HCT116 (cell line): ENCODE results near the gene TMEM44. TPM values are rescaled to one million over a fixed set of nuclear protein-coding genes. Genes with fewer than 3 reads are reported as not detected.

Experiments used
- ATAC-seq: fragments of 200-7000 bp; cut with Tn5 transposase; 2 replicates; pipeline ENCODE4 v1.9.1; 2020; ENCODE audit warnings: mild to moderate bottlenecking, moderate library complexity
- BruUV-seq: library from RNA; stranded (reverse); fragments of 400-500 nt; replicated peaks from 2 replicates; lab custom pipeline; 2021; lab: Mats Ljungman, UMichigan
- CTCF ChIA-PET: fragments of 300-600 bp; sonication (Branson Sonifier 250); formaldehyde crosslinking; loops from one replicate; lab custom pipeline; 2021; ENCODE audit warnings: antibody characterized with exemption; lab: Charles Lee
- POLR2A ChIA-PET: fragments of 300-600, 350-600 bp; sonication (Branson Sonifier 250); formaldehyde crosslinking; loops from one replicate; lab custom pipeline; 2021; ENCODE audit warnings: antibody characterized with exemption; lab: Charles Lee
- RAD21 ChIA-PET, 2 experiments: fragments of 300-600 bp; sonication (Branson Sonifier 250); formaldehyde crosslinking; loops; one replicate each; lab custom pipeline; 2023; ENCODE audit warnings: low total read pairs in 2 of 2; ENCODE audit not compliant: uncharacterized antibody in 2 of 2, unreplicated experiment in 2 of 2, low non-redundant PET in 1 of 2; lab: Charles Lee
- DNase-seq: peaks from one replicate; pipeline ENCODE4 v3.0.0-alpha.2; 2010; ENCODE audit warnings: low read depth, low spot score
- H2AFZ ChIP-seq: fragments of 200-600 bp; shearing (Covaris generic), sonication (generic); 2 replicates; pipeline ENCODE4 v1.6.1; 2017; ENCODE audit warnings: low read depth, mixed run types, mixed read lengths, antibody characterized with exemption, low read length; ENCODE audit not compliant: poor library complexity, severe bottlenecking
- H3K27ac ChIP-seq: 2 replicates; pipeline ENCODE4 v1.5.1; 2012; ENCODE audit warnings: low read depth, low read length
- H3K27me3 ChIP-seq: fragments of 200-600 bp; sonication (generic); 2 replicates; pipeline ENCODE4 v1.6.1; 2016; ENCODE audit warnings: mixed run types, low read length, mixed read lengths; ENCODE audit not compliant: insufficient read depth
- H3K36me3 ChIP-seq, 2 experiments: fragments of 200-500 bp in 1 of 2; fragments of 200-600 bp in 1 of 2; sonication (Bioruptor generic) in 1 of 2; sonication (generic) in 1 of 2; 2 replicates each; pipeline versions ENCODE4 v1.5.1 to v1.6.1; 2014 to 2016; ENCODE audit warnings: low read length in 2 of 2, inconsistent platforms in 1 of 2, mixed read lengths in 1 of 2, mixed run types in 1 of 2; ENCODE audit not compliant: insufficient read depth in 2 of 2, control insufficient read depth in 1 of 2
- H3K4me1 ChIP-seq, 2 experiments: fragments of 200-600 bp in 1 of 2; sonication (generic) in 1 of 2; 2 replicates each; pipeline versions ENCODE4 v1.5.1 to v1.6.1; 2012 to 2017; ENCODE audit warnings: low read length in 2 of 2, inconsistent platforms in 1 of 2, mild to moderate bottlenecking in 1 of 2, mixed read lengths in 1 of 2, mixed run types in 1 of 2, moderate library complexity in 1 of 2; ENCODE audit not compliant: insufficient read depth in 2 of 2, control insufficient read depth in 1 of 2
- H3K4me2 ChIP-seq: fragments of 200-600 bp; sonication (generic); 2 replicates; pipeline ENCODE4 v1.6.1; 2017; ENCODE audit warnings: mixed run types, low read length, mixed read lengths
- H3K4me3 ChIP-seq, 2 experiments: fragments of 200-600 bp in 1 of 2; sonication (generic) in 1 of 2; replicated peaks in 1 of 2; 2 replicates each; pipeline ENCODE4 v1.5.1; 2011 to 2016; ENCODE audit warnings: low read length in 2 of 2, control low read depth in 1 of 2, low read depth in 1 of 2, mild to moderate bottlenecking in 1 of 2, mixed read lengths in 1 of 2, mixed run types in 1 of 2
- H3K79me2 ChIP-seq: fragments of 200-600 bp; sonication (generic); 2 replicates; pipeline ENCODE4 v1.6.1; 2017; ENCODE audit warnings: mild to moderate bottlenecking, mixed run types, low read length, moderate library complexity, mixed read lengths; ENCODE audit not compliant: insufficient read depth
- H3K9ac ChIP-seq: fragments of 200-600 bp; sonication (generic); 2 replicates; pipeline ENCODE4 v1.6.1; 2016; ENCODE audit warnings: low read length, mixed read lengths
- H3K9me2 ChIP-seq: fragments of 200-600 bp; sonication (generic), shearing (Covaris generic); 2 replicates; pipeline ENCODE4 v1.6.1; 2017; ENCODE audit warnings: mixed run types, mild to moderate bottlenecking, moderate library complexity; ENCODE audit not compliant: insufficient read depth
- H3K9me3 ChIP-seq, 2 experiments: fragments of 200-500 bp in 1 of 2; fragments of 200-600 bp in 1 of 2; sonication (Bioruptor generic) in 1 of 2; sonication (generic) in 1 of 2; 2 replicates each; pipeline ENCODE4 v1.6.1; 2014 to 2017; ENCODE audit warnings: low read length in 2 of 2, mixed read lengths in 2 of 2, inconsistent platforms in 1 of 2, low read depth in 1 of 2, mild to moderate bottlenecking in 1 of 2, mixed run types in 1 of 2, moderate library complexity in 1 of 2; ENCODE audit not compliant: control insufficient read depth in 1 of 2, insufficient read depth in 1 of 2
- H4K20me1 ChIP-seq: fragments of 200-600 bp; sonication (generic), shearing (Covaris generic); 2 replicates; pipeline ENCODE4 v1.6.1; 2017; ENCODE audit warnings: mixed run types, mild to moderate bottlenecking, moderate library complexity; ENCODE audit not compliant: insufficient read depth
- EZH2 ChIP-seq: fragments of 200-600 bp; sonication (generic); IDR thresholded peaks from 2 replicates; pipeline ENCODE4 v1.6.1; 2017; ENCODE audit warnings: antibody characterized with exemption, mixed run types
- EZH2phosphoT487 ChIP-seq: fragments of 200-600 bp; IDR thresholded peaks from 2 replicates; pipeline ENCODE4 v1.6.1; 2018; ENCODE audit warnings: antibody characterized with exemption, borderline replicate concordance
- ZFX ChIP-seq: fragments of 450-650 bp; IDR thresholded peaks from 2 replicates; pipeline ENCODE4 v1.6.1; 2017
- ZNF274 ChIP-seq: fragments of 200-500 bp; sonication (Bioruptor generic); IDR thresholded peaks from 2 replicates; pipeline ENCODE4 v1.6.1; 2014; ENCODE audit warnings: mild to moderate bottlenecking, low read depth, low read length, inconsistent platforms
- intact Hi-C: fragments of 100-400 bp; cut with micrococcal nuclease; formaldehyde crosslinking; loops from 2 replicates; pipeline ENCODE4 v1.10.0; 2022
- total RNA-seq: library from RNA; stranded (reverse); gene quantifications from one replicate; pipeline ENCODE4 v1.2.1, GENCODE V29; 2021; ENCODE audit not compliant: unreplicated experiment
- TF ChIP-seq, protein P1 (sequence below): IDR thresholded peaks from 2 replicates; pipeline ENCODE4 v1.6.1; 2012
- TF ChIP-seq, protein P2 (sequence below): IDR thresholded peaks from 2 replicates; pipeline ENCODE4 v1.6.1; 2012
- TF ChIP-seq, protein P3 (sequence below), 3 experiments: fragments of 200-600 bp in 1 of 3; sonication (generic) in 1 of 3; IDR thresholded peaks in 2 of 3; conservative IDR thresholded peaks in 1 of 3; 2 replicates each; pipeline ENCODE4 v1.5.1; 2012 to 2017; ENCODE audit warnings: low read depth in 2 of 3, low read length in 2 of 3, antibody characterized with exemption in 1 of 3, borderline replicate concordance in 1 of 3, control low read depth in 1 of 3, mild to moderate bottlenecking in 1 of 3, mixed read lengths in 1 of 3, mixed run types in 1 of 3, moderate library complexity in 1 of 3; ENCODE audit not compliant: insufficient read depth in 1 of 3

The TMEM44 gene
- total RNA-seq, 1 experiment from 2014 or later = 30.3 TPM

GRCh38 chr3:194623449-194624290 lies 9.5 kb downstream of the TMEM44 start:
- Histone ChIP-seq H3K27me3 (no peaks in the 10 kb centered on the region), H3K9me2 (no peaks in the 10 kb centered on the region), H3K79me2 (no peaks in the 10 kb centered on the region), H3K4me1 (no peaks in the 10 kb centered on the region), H3K4me3 (no peak overlapping the region), H2AFZ (no peak overlapping the region), H3K27ac (no peak overlapping the region), H3K4me2 (no peak overlapping the region), H3K9me3 (no peaks in the 10 kb centered on the region), H3K36me3 (peaks cover 2 to 12% of the 10 kb centered on the region in 2 experiments; a peak in 3 of 4 replicates), H3K9ac (no peak overlapping the region), H4K20me1 (no peaks in the 10 kb centered on the region)
- TF ChIP-seq, protein P1, sequence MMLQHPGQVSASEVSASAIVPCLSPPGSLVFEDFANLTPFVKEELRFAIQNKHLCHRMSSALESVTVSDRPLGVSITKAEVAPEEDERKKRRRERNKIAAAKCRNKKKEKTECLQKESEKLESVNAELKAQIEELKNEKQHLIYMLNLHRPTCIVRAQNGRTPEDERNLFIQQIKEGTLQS = no peak
- no peak for TF ChIP-seq EZH2phosphoT487
- TF ChIP-seq, protein P2, sequence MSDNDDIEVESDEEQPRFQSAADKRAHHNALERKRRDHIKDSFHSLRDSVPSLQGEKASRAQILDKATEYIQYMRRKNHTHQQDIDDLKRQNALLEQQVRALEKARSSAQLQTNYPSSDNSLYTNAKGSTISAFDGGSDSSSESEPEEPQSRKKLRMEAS = no peak
- TF ChIP-seq, protein P3, sequence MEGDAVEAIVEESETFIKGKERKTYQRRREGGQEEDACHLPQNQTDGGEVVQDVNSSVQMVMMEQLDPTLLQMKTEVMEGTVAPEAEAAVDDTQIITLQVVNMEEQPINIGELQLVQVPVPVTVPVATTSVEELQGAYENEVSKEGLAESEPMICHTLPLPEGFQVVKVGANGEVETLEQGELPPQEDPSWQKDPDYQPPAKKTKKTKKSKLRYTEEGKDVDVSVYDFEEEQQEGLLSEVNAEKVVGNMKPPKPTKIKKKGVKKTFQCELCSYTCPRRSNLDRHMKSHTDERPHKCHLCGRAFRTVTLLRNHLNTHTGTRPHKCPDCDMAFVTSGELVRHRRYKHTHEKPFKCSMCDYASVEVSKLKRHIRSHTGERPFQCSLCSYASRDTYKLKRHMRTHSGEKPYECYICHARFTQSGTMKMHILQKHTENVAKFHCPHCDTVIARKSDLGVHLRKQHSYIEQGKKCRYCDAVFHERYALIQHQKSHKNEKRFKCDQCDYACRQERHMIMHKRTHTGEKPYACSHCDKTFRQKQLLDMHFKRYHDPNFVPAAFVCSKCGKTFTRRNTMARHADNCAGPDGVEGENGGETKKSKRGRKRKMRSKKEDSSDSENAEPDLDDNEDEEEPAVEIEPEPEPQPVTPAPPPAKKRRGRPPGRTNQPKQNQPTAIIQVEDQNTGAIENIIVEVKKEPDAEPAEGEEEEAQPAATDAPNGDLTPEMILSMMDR (IDR thresholded peaks at IDR 0.05 in 2 of 3, conservative IDR thresholded peaks at IDR 0.05 in 1 of 3; ENCODE audit: borderline replicate concordance in 1 of 3, insufficient read depth in 1 of 3, low read depth in 2 of 3, low read length in 2 of 3) = peak in 1 of 3 experiments; percentile 16; a peak in 1 of 6 replicates
- no peak for TF ChIP-seq ZFX
- no peak for TF ChIP-seq EZH2
- TF ChIP-seq ZNF274 = no peak
- ChIA-PET RAD21 (no interaction called here), POLR2A (no interaction called here), CTCF (no interaction called here)
- no TSS peak for BruUV-seq
- intact Hi-C loops = no loop called here
- DNase-seq (no peak), ATAC-seq (peak; percentile 47; the same call in 1 of the 2 replicates)
